Measurements from ENCODE around the gene BIN1.

Gene BIN1

DNA sequence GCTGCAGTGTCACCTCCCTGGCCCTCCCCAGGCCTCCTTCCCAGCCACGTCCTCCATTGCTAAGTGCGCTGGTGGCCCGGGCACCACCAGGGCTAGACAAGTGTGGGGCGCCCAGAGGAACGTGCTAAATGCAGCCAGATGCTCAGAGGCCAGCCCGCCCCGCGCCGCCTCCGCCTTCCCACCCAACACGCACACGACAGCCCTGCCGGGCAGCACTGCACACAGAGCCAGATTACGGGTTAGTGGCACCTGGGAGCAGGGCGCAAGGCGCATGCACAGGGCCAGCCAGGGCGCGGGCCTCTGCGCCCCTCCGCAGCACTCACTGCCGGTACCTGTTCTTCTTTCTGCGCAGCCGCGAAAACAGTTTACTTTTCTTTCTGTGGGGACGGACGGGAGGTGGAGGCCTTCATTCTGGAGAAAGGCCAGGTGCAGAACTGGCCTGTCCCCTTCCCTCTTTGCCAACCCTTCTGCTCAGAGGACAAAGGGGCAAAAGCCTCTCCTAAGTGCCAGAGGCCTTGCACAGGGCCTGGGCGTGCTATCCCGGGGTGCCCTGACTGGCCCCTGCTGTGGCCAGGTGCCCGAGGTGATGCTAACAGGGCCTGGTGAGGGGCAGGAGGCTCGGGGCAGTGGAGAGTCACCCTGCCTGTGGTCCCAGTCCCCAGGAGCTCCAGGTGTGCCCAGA is 46.5 kb downstream of the BIN1 start:
- no peak overlapping the region for H3K9ac ChIP-seq (ENCODE audit: low read depth in 1 of 2, low read length in 2 of 2)
- H3K4me1 ChIP-seq (ENCODE audit: control insufficient read depth in 1 of 2, insufficient read depth in 2 of 2, low read length in 2 of 2) = peaks cover 6 to 12% of the 10 kb centered on the region in 2 donors
- H3K4me3 ChIP-seq (ENCODE audit: low read depth in 1 of 2, low read length in 2 of 2) = no peak overlapping the region
- no peaks in the 10 kb centered on the region for H3K27me3 ChIP-seq (ENCODE audit: control insufficient read depth in 1 of 2, insufficient read depth in 2 of 2, low read length in 2 of 2)
- peaks cover 0 to 15% of the 10 kb centered on the region in 2 donors for H3K36me3 ChIP-seq (ENCODE audit: control insufficient read depth in 1 of 2, insufficient read depth in 2 of 2, low read length in 2 of 2)
- H3K9me3 ChIP-seq (ENCODE audit: control insufficient read depth in 1 of 2, low read length in 2 of 2) = no peaks in the 10 kb centered on the region
- no peak overlapping the region for H3K27ac ChIP-seq (ENCODE audit: low read depth, low read length)

DNA sequence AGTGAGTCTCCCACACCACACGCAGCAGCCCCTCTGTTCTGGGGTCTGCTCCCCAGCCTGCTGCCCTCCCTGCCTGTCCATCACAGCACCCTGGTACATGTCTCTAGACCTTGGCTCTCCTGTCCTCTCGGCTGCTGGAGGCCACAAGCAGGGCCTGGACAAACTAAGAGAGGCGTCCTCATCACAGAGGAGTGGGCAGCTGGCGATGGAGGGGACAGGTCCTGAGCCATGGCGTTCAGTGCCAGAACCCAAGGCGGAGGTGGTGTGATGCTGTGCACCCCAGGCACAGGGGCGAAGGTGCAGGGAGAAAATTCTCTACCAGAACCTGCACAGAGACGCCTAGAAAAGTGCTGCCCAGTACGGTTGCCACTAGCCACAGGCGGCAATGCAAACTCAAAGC is 47.4 kb downstream of the BIN1 start:
- H3K4me3 ChIP-seq (ENCODE audit: low read depth in 1 of 2, low read length in 2 of 2) = no peak overlapping the region
- H3K9me3 ChIP-seq (ENCODE audit: control insufficient read depth in 1 of 2, low read length in 2 of 2) = no peaks in the 10 kb centered on the region
- peaks cover 0 to 15% of the 10 kb centered on the region in 2 donors for H3K36me3 ChIP-seq (ENCODE audit: control insufficient read depth in 1 of 2, insufficient read depth in 2 of 2, low read length in 2 of 2)
- H3K27me3 ChIP-seq (ENCODE audit: control insufficient read depth in 1 of 2, insufficient read depth in 2 of 2, low read length in 2 of 2) = no peaks in the 10 kb centered on the region
- H3K27ac ChIP-seq (ENCODE audit: low read depth, low read length) = no peak overlapping the region
- H3K9ac ChIP-seq (ENCODE audit: low read depth in 1 of 2, low read length in 2 of 2) = no peak overlapping the region
- H3K4me1 ChIP-seq (ENCODE audit: control insufficient read depth in 1 of 2, insufficient read depth in 2 of 2, low read length in 2 of 2) = peaks cover 0 to 4% of the 10 kb centered on the region in 2 donors

DNA sequence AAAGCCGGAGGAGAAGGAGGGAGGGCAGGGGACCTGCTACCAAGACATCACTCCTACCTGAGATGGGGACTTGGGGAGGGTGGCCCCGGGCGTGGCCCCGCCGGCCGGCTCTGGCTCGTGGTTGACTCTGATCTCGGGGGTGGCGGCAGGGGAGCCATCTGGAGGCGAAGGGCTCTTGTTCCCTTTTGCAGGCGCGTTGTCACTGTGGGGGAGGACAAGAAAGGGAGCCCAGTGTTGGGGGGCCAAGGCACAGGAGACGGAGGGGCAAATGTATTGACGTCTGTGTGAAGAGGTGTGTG is 48.1 kb downstream of the BIN1 start:
- Histone ChIP-seq H3K27ac (ENCODE audit: low read depth, low read length) (no peak overlapping the region), H3K27me3 (ENCODE audit: control insufficient read depth in 1 of 2, insufficient read depth in 2 of 2, low read length in 2 of 2) (no peaks in the 10 kb centered on the region), H3K36me3 (ENCODE audit: control insufficient read depth in 1 of 2, insufficient read depth in 2 of 2, low read length in 2 of 2) (peaks cover 0 to 15% of the 10 kb centered on the region in 2 donors), H3K4me1 (ENCODE audit: control insufficient read depth in 1 of 2, insufficient read depth in 2 of 2, low read length in 2 of 2) (peaks cover 4 to 5% of the 10 kb centered on the region in 2 donors), H3K9me3 (ENCODE audit: control insufficient read depth in 1 of 2, low read length in 2 of 2) (no peaks in the 10 kb centered on the region), H3K4me3 (ENCODE audit: low read depth in 1 of 2, low read length in 2 of 2) (no peak overlapping the region), H3K9ac (ENCODE audit: low read depth in 1 of 2, low read length in 2 of 2) (no peak overlapping the region)

GRCh38 chr2:127058246-127058953 is 48.6 kb downstream of the BIN1 start:
- no peak overlapping the region for H3K27ac ChIP-seq (ENCODE audit: low read depth, low read length)
- no peak overlapping the region for H3K4me3 ChIP-seq (ENCODE audit: low read depth in 1 of 2, low read length in 2 of 2)
- no peak overlapping the region for H3K9ac ChIP-seq (ENCODE audit: low read depth in 1 of 2, low read length in 2 of 2)
- no peaks in the 10 kb centered on the region for H3K9me3 ChIP-seq (ENCODE audit: control insufficient read depth in 1 of 2, low read length in 2 of 2)
- H3K36me3 ChIP-seq (ENCODE audit: control insufficient read depth in 1 of 2, insufficient read depth in 2 of 2, low read length in 2 of 2) = peaks cover 0 to 13% of the 10 kb centered on the region in 2 donors
- peaks cover 4 to 8% of the 10 kb centered on the region in 2 donors for H3K4me1 ChIP-seq (ENCODE audit: control insufficient read depth in 1 of 2, insufficient read depth in 2 of 2, low read length in 2 of 2)
- H3K27me3 ChIP-seq (ENCODE audit: control insufficient read depth in 1 of 2, insufficient read depth in 2 of 2, low read length in 2 of 2) = no peaks in the 10 kb centered on the region

GRCh38 chr2:127057371-127058245 is 49.3 kb downstream of the BIN1 start:
- Histone ChIP-seq H3K4me1 (ENCODE audit: control insufficient read depth in 1 of 2, insufficient read depth in 2 of 2, low read length in 2 of 2) (peaks cover 4 to 8% of the 10 kb centered on the region in 2 donors), H3K9ac (ENCODE audit: low read depth in 1 of 2, low read length in 2 of 2) (no peak overlapping the region), H3K4me3 (ENCODE audit: low read depth in 1 of 2, low read length in 2 of 2) (no peak overlapping the region), H3K27ac (ENCODE audit: low read depth, low read length) (no peak overlapping the region), H3K36me3 (ENCODE audit: control insufficient read depth in 1 of 2, insufficient read depth in 2 of 2, low read length in 2 of 2) (peaks cover 0 to 10% of the 10 kb centered on the region in 2 donors), H3K27me3 (ENCODE audit: control insufficient read depth in 1 of 2, insufficient read depth in 2 of 2, low read length in 2 of 2) (no peaks in the 10 kb centered on the region), H3K9me3 (ENCODE audit: control insufficient read depth in 1 of 2, low read length in 2 of 2) (no peaks in the 10 kb centered on the region)

DNA sequence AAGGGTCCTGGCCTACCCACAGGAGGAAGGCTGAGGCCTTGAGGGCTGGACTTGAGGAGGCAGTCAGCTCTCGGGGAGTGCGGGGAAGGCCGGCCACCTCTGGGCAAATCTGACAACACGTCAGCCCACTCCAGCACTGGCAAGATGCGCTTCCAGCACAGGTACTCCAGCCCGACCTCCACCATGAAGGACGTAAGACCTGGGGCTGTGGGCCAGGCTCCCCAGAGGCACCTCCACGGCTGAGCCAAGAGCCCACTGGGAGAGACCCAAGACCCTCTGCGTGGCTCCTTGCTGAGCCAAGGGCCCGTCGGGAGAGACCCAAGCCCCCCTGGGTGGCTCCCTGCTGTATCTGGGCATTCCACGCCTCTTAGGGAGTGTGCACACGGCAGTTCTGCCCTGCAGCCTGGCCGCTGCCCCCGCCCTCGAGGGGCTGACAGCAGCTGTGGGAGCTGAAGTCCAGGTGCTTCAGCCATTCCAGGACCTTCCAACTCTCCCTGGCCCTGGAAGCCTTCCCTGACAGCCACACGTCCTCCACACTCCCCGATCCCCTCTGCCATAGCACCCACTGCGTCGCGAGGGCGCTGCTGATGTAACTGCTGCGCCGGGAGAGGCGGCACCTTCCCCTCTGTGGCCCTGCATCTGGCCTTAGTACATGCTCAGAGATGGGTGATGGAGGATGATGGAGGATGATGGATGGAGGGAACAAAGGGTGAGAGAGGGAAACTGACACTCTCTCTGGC is 50.2 kb downstream of the BIN1 start:
- H3K36me3 ChIP-seq (ENCODE audit: control insufficient read depth in 1 of 2, insufficient read depth in 2 of 2, low read length in 2 of 2) = peaks cover 0 to 10% of the 10 kb centered on the region in 2 donors
- H3K9ac ChIP-seq (ENCODE audit: low read depth in 1 of 2, low read length in 2 of 2) = no peak overlapping the region
- H3K27ac ChIP-seq (ENCODE audit: low read depth, low read length) = no peak overlapping the region
- peaks cover 4 to 8% of the 10 kb centered on the region in 2 donors for H3K4me1 ChIP-seq (ENCODE audit: control insufficient read depth in 1 of 2, insufficient read depth in 2 of 2, low read length in 2 of 2)
- no peaks in the 10 kb centered on the region for H3K27me3 ChIP-seq (ENCODE audit: control insufficient read depth in 1 of 2, insufficient read depth in 2 of 2, low read length in 2 of 2)
- no peak overlapping the region for H3K4me3 ChIP-seq (ENCODE audit: low read depth in 1 of 2, low read length in 2 of 2)
- H3K9me3 ChIP-seq (ENCODE audit: control insufficient read depth in 1 of 2, low read length in 2 of 2) = no peaks in the 10 kb centered on the region

- H3K4me1 ChIP-seq (ENCODE audit: control insufficient read depth in 1 of 2, insufficient read depth in 2 of 2, low read length in 2 of 2) = peaks cover 4 to 8% of the 10 kb centered on the region in 2 donors
- H3K9me3 ChIP-seq (ENCODE audit: control insufficient read depth in 1 of 2, low read length in 2 of 2) = no peaks in the 10 kb centered on the region
- no peak overlapping the region for H3K27ac ChIP-seq (ENCODE audit: low read depth, low read length)
- H3K36me3 ChIP-seq (ENCODE audit: control insufficient read depth in 1 of 2, insufficient read depth in 2 of 2, low read length in 2 of 2) = peaks cover 0 to 6% of the 10 kb centered on the region in 2 donors
- H3K9ac ChIP-seq (ENCODE audit: low read depth in 1 of 2, low read length in 2 of 2) = no peak overlapping the region
- no peaks in the 10 kb centered on the region for H3K27me3 ChIP-seq (ENCODE audit: control insufficient read depth in 1 of 2, insufficient read depth in 2 of 2, low read length in 2 of 2)
- no peak overlapping the region for H3K4me3 ChIP-seq (ENCODE audit: low read depth in 1 of 2, low read length in 2 of 2)
Observed at GRCh38 chr2:127056086-127056485, 50.9 kb downstream of the BIN1 start.

DNA sequence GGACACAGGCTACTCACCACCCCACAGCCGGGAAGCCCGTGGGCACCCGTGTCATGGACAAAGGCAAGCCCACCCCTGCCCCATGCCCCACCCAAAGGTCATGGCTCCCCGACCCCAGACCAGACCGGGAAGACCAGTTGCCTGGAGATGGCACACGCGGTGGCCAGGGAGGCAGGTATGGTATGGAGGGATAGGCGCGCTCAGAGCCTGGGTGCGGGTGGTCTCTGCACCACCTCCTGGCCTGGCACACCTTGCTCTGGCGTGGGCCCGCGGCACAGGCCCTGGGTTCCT is 51.2 kb downstream of the BIN1 start:
- H3K36me3 ChIP-seq (ENCODE audit: control insufficient read depth in 1 of 2, insufficient read depth in 2 of 2, low read length in 2 of 2) = peaks cover 0 to 6% of the 10 kb centered on the region in 2 donors
- H3K4me3 ChIP-seq (ENCODE audit: low read depth in 1 of 2, low read length in 2 of 2) = no peak overlapping the region
- H3K27me3 ChIP-seq (ENCODE audit: control insufficient read depth in 1 of 2, insufficient read depth in 2 of 2, low read length in 2 of 2) = no peaks in the 10 kb centered on the region
- no peaks in the 10 kb centered on the region for H3K9me3 ChIP-seq (ENCODE audit: control insufficient read depth in 1 of 2, low read length in 2 of 2)
- H3K9ac ChIP-seq (ENCODE audit: low read depth in 1 of 2, low read length in 2 of 2) = no peak overlapping the region
- peaks cover 4 to 8% of the 10 kb centered on the region in 2 donors for H3K4me1 ChIP-seq (ENCODE audit: control insufficient read depth in 1 of 2, insufficient read depth in 2 of 2, low read length in 2 of 2)
- no peak overlapping the region for H3K27ac ChIP-seq (ENCODE audit: low read depth, low read length)

GRCh38 chr2:127054996-127055785 is 51.8 kb downstream of the BIN1 start:
- Histone ChIP-seq H3K4me3 (ENCODE audit: low read depth in 1 of 2, low read length in 2 of 2) (no peak overlapping the region), H3K4me1 (ENCODE audit: control insufficient read depth in 1 of 2, insufficient read depth in 2 of 2, low read length in 2 of 2) (peaks cover 4 to 8% of the 10 kb centered on the region in 2 donors), H3K9me3 (ENCODE audit: control insufficient read depth in 1 of 2, low read length in 2 of 2) (no peaks in the 10 kb centered on the region), H3K36me3 (ENCODE audit: control insufficient read depth in 1 of 2, insufficient read depth in 2 of 2, low read length in 2 of 2) (peaks cover 0 to 6% of the 10 kb centered on the region in 2 donors), H3K9ac (ENCODE audit: low read depth in 1 of 2, low read length in 2 of 2) (no peak overlapping the region), H3K27me3 (ENCODE audit: control insufficient read depth in 1 of 2, insufficient read depth in 2 of 2, low read length in 2 of 2) (no peaks in the 10 kb centered on the region), H3K27ac (ENCODE audit: low read depth, low read length) (no peak overlapping the region)

Measured in duodenal mucosa (tissue), 2 donors.